Inferior parietal cortex (tissue), 1 donor: ENCODE measurements around the gene KPNA3.
A peak's percentile ranks its signal among the peaks of the same experiment; 100 is the strongest.

Experiments
- DNase-seq: peaks from one replicate; pipeline ENCODE4 v3.0.0-alpha.2; 2016; ENCODE audit errors: extremely low spot score

Gene KPNA3

DNA sequence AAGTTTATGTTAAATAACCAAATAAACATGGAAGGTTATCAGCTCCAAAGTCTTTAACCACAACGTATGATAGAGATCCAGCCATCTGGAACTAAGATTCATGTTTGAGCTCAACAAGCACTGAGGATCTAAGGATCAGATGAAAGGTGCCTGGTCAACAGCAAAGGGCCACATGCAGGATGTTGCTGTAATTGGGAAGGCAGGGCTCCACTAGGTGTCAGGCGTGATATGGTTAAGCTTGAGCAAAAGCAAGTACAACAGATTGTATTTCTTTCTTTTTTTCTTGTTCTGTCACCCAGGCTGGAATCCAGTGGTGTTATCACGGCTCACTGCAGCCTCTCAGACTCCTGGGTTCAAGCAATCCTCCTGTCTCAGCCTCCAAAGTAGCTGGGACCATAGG lies 113.2 kb downstream of the KPNA3 start:
- no peak for DNase-seq

- DNase-seq = no peak
These were observed 114.1 kb downstream of the KPNA3 start for GRCh38 chr13:49678191-49678914.

GRCh38 chr13:49676581-49677298 lies 115.7 kb downstream of the KPNA3 start:
- no peak for DNase-seq

DNA sequence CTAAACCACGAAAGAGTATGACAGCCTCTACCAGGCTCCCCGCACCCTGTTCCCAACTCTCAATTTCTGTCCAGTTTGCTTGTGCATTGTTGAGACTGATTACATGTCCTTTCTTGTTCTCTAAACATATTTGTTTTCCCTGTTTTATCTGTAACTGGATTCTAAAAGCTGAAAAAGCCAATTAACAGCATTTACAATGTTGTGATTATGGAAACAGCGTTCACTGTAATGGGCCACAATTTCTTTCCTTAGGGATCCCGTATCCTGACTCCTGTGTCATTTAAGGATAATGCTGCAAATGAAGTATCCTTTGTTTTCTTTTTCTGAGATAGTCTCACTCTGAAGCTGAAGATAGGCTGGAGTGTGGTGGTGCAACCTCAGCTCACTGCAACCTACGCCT lies 121.7 kb downstream of the KPNA3 start:
- no peak for DNase-seq

GRCh38 chr13:49669735-49670309 lies 122.7 kb downstream of the KPNA3 start:
- DNase-seq = peak; percentile 68

DNA sequence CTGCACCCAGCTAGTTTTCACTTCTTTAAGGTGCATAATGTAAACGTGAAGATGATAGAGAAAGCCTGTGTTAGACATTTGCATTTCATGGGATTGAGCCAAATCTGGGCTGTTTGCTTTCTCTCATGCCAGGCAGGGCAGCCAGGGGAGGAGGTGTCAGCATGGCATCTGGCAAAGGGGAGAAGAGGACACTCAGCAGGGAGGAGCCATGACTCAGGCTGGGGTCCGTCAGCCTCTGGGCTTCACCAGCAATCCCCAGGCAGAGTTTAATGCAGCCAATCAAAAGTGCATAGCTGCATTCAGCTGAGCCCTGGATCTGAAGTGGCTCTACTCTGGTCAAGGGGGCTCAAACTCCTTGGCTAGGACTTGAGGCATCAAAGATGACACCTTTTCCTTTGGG lies 124.7 kb downstream of the KPNA3 start:
- no peak for DNase-seq

GRCh38 chr13:49664606-49665005 lies 127.9 kb downstream of the KPNA3 start:
- no peak for DNase-seq

GRCh38 chr13:49657241-49657641 lies 135.2 kb downstream of the KPNA3 start:
- no peak for DNase-seq

- DNase-seq = no peak
These were observed 136.6 kb downstream of the KPNA3 start for GRCh38 chr13:49655906-49656305.

DNA sequence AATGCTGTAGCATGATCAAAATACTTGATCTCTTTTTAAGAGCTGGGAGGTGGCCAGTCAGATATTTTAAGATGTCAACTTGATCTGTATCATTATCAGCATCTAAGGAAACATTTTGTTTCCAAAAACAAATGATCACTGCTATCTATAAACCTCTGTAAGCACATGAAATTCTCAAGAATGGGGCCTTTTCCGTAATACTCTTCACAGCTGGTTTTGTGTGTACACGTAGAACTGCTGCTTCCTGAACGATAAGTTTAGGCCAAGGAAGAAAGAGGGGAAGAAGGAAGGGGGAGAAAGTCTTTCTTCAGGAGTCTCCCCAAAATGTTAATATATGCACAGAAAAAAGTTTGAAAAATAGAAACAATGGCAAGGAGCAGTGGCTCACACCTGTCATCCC lies 138.5 kb downstream of the KPNA3 start:
- DNase-seq = no peak

GRCh38 chr13:49653478-49653877 lies 139.0 kb downstream of the KPNA3 start:
- DNase-seq = no peak

GRCh38 chr13:49652355-49653305 lies 139.9 kb downstream of the KPNA3 start:
- DNase-seq = no peak

DNA sequence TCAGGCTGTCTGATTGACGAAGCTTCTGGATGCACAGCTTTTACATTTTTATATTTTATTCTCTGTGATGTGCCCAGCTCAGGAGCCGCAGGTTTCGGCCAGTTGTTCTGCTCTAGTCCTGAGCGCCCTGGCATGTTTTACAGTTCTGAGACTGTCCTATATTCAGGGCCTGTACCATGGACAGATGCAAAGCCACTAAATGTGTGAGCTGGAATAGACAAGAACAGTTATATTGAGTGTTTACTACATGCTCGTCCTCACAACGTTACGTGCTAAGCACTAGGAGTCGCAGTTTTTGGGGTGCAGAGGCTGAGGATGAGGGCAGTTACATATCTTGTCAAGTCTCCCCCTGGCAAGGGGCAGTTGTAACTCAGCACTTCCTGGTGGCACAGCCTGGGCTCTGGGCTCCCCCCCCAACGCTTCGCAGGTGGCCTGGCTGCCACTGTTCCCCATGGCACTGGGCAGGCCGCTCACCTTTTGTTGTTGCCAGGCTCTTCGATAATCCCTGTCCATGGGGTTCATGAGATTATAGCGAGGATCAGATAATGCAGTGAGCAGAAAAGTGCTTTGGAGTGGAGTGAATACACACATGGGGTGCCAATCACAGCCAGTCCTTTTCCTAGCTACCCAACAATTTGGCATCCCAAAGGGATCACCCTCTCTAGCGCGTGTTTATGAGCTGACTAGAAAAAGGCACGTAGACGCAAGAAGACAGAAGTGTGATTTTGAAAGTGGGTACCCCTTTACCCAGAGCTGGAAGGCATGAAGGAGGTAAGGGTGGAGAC lies 140.7 kb downstream of the KPNA3 start:
- no peak for DNase-seq

DNA sequence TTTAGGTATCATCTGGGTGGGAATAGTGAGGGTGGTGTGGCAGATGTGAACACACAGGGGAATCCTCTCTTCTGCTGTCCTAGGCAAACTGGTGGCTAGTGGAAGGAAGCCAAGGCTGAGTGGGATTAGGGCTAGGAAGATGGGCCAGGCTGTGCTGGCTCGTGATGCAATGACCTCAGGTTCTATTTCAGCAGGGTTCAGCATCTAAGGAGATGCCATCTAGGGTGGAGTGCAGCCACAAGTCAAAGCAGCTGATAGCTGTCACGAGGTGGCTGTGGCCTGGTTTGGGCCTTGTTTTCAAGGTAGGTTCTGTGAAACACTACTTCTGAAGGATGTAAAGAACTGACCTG lies 142.5 kb downstream of the KPNA3 start:
- no peak for DNase-seq
